ENCODE data around the gene PLSCR5. TPM values are rescaled to one million over a fixed set of nuclear protein-coding genes. Genes with fewer than 3 reads are reported as not detected.

PLSCR5 gene
- total RNA-seq, 4 donors from 2014 or later, result not detected

- H3K9me3 ChIP-seq, result no peaks in the 10 kb centered on the region
Observed at GRCh38 chr3:146537603-146538002, 67.5 kb downstream of the PLSCR5 start.

GRCh38 chr3:146536681-146537080, 68.5 kb downstream of the PLSCR5 start:
- peaks cover 0 to 3% (median 0%) of the 10 kb centered on the region in 3 donors for H3K36me3 ChIP-seq
- H3K4me1 ChIP-seq, result peaks cover 0 to 61% (median 21%) of the 10 kb centered on the region in 4 donors
- no peak for DNase-seq (ENCODE audit: low spot score in 2 of 2)
- H3K27me3 ChIP-seq, result no peaks in the 10 kb centered on the region
- peak in 1 of 2 donors; percentile 47 for TF ChIP-seq EP300 (IDR thresholded peaks at IDR 0.05)
- no peak for TF ChIP-seq CTCF (IDR thresholded peaks at IDR 0.05)
- peak overlapping the region in 2 of 4 donors; percentile 19 to 38 for H3K27ac ChIP-seq
- no peak overlapping the region for H3K4me3 ChIP-seq
- H3K9me3 ChIP-seq, result no peaks in the 10 kb centered on the region

More at GRCh38 chr3:146537603-146538002, 67.5 kb downstream of the PLSCR5 start:
- peak overlapping the region in 2 of 4 donors; percentile 31 for H3K27ac ChIP-seq
- no peak overlapping the region for H3K4me3 ChIP-seq
- peaks cover 0 to 67% (median 28%) of the 10 kb centered on the region in 4 donors for H3K4me1 ChIP-seq
- no peak for DNase-seq (ENCODE audit: low spot score in 2 of 2)
- no peaks in the 10 kb centered on the region for H3K27me3 ChIP-seq
- 64 to 68% methylated on average over 3 of the region's 3 CpGs for WGBS, 2 donors
- H3K36me3 ChIP-seq, result peaks cover 0 to 3% (median 0%) of the 10 kb centered on the region in 3 donors
- TF ChIP-seq POLR2A (IDR thresholded peaks at IDR 0.05) (no peak), EP300 (IDR thresholded peaks at IDR 0.05) (no peak), CTCF (IDR thresholded peaks at IDR 0.05) (no peak)

Small RNA genes lying within 50 kb of the gene (small RNA-seq; reads per million reads assigned to genes)
- not detected for gene RNU6-428P

Other genes with a start within 250 kb of the PLSCR5 start
- gene PLSCR2, start 135.8 kb downstream of the PLSCR5 start, total RNA-seq, result not detected
- gene PLSCR1, start 60.7 kb downstream of the PLSCR5 start, total RNA-seq, result 100 to 1,000 TPM in 1 of 4 donors, 10 to 100 TPM in 3; 57.8 to 104 (median 68.7) TPM

Data from tibial nerve (tissue), 4 donors.